ENCODE measurements around the gene WIPF3.

The WIPF3 gene

GRCh38 chr7:29852457-29852856, 46.1 kb downstream of the WIPF3 start:
- no peak for DNase-seq

- no peak for DNase-seq
Observed at GRCh38 chr7:29853072-29853471, 46.8 kb downstream of the WIPF3 start.

GRCh38 chr7:29853789-29854188, 47.5 kb downstream of the WIPF3 start:
- no peak for DNase-seq

DNA sequence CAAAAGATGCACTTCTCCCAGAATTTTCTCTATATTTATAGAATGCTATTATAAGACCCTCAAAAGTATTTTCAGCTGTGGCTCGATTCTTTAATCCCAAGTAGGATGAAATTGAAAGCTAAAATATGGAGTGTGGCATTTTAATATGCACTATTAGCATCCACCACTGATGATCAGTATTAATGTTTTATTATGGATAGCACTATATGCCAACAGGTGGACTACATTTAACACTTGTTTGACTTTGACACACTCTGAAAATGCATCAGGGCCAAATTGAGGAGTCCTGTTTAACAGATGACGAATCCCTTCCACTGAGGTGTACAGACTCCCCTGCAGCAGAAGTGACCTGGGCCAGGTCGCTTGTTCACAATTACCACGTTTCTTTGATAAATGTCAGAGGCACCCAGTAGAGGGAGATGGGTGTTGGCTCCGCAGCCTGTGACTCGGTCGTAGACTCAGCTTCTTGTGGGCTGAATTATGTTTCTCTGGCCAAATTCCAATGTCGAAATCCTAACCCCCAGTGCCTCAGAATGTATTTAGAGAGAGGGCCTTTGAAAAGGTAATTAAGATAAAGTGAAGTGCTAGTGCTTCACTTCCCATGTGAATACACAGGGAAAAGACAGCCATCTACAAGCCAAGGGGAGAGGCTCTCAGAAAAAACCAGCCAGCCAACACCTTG, 48.1 kb downstream of the WIPF3 start:
- no peak for DNase-seq

GRCh38 chr7:29857654-29858053, 51.3 kb downstream of the WIPF3 start:
- DNase-seq: no peak

GRCh38 chr7:29858191-29858951, 52.1 kb downstream of the WIPF3 start:
- no peak for DNase-seq

- no peak for DNase-seq
Observed at GRCh38 chr7:29859104-29859503, 52.8 kb downstream of the WIPF3 start.

- DNase-seq: no peak
Observed at GRCh38 chr7:29859524-29860185, 53.3 kb downstream of the WIPF3 start.

DNA sequence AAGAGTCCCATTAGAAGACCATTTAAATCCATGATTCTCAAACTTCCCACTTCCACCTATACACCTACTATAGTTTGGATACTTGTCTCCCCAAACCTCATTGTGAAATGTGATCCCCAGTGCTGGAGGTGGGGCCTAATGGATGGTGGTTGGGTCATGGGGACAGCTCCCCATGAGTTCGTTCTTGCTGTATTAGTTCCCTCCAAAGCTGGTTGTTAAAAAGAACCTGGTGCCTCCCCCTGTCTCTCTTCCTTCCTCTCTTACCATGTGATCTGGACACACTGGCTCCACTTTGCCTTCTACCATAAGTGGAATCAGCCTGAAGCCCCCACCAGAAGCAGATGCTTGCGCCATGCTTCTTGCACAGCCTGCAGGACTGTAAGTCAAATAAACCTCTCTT, 53.9 kb downstream of the WIPF3 start:
- DNase-seq: no peak

DNA sequence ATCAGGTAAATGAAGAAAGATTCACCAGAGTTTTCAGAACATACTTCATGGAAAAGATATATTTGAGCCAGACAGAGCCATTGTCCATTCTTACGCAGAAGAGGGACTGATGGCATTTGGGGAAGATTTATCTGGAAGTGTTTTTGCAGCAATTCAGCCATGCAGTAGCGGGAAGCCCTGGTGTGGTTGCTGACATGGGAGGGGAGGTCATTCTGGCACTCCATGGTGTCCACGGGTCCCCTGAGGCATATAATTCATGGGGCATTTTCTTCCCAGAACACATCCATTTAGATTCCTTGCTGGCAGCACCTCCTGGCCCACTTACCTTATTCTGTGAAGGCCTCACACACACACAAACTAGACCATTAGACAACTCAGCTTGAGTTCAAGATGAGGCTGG, 55.6 kb downstream of the WIPF3 start:
- DNase-seq: no peak

DNA sequence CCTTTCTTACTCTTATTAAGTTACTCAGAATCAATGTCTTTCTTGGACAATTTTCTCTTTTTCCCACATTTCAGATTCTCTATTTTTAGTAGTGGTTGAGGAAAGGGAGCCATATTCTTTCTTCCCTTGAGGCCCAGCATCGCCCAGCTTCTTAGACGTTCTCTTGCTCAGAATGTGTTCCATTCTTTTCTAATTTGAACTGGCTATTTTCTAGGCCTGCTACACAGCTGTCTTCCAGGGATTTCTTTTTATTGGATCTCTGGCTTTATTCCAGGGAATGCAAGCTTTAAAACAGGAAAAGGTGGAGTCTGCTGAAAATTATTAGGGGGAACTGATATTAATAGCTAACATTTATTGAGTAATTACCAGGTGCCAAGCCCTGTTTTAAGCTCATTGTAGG, 58.3 kb downstream of the WIPF3 start:
- DNase-seq: no peak

- DNase-seq: no peak
Observed at GRCh38 chr7:29865526-29865925, 59.2 kb downstream of the WIPF3 start.

GRCh38 chr7:29866490-29866930, 60.2 kb downstream of the WIPF3 start:
- DNase-seq: no peak

- DNase-seq: no peak
Observed at GRCh38 chr7:29871787-29872398, 65.6 kb downstream of the WIPF3 start.

GRCh38 chr7:29873644-29874294, 67.5 kb downstream of the WIPF3 start:
- DNase-seq: no peak

GRCh38 chr7:29875741-29876140, 69.4 kb downstream of the WIPF3 start:
- DNase-seq: no peak

DNA sequence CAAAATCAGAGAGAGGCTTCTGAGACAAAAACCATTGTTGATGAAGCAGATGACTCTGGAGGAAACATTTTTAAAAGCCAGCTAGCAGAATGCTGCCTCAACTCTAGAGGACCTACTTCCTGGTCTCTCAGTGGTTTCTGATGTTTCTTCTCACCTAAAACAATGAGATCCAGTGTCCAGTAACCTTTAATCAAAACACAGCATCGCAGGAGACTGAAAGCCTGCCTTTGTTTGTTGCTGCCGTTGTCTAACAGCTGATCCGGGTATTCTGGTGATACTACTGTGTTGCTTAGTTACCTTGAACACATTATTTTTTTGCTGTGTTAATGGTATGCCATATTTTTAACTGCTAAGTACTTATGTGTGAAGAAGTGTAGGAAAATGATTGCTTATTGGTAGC, 70.9 kb downstream of the WIPF3 start:
- DNase-seq: no peak

DNA sequence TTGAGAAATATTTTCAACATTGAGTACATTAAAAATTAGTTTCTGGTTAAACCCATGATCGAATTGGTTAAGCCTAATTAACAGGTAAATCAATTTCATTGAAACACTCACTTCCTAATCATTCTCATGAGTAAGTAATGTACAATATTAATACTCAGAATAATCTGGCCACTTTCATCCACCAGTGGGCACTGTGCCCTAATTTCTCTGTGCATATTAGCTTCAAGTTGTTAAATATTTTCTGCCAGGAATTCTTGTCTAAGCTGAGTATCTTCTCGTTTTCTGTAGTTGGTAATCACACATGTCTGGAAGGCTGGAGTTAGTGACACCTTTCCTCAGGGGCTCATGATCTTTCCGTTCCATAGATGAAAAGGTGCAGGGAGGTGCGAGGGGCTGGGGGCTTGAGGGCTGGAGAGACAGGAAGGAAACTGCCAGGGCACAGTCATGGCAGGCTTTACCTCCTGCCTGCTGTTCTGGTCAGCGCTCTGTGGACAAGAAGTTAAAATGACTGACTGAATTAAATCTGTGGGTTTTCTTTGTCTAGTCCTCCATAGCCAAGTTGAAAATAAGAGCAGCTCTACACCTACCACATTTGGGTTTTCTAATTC, 71.9 kb downstream of the WIPF3 start:
- peak; percentile 8 for DNase-seq

- no peak for DNase-seq
Observed at GRCh38 chr7:29879609-29880008, 73.3 kb downstream of the WIPF3 start.

- DNase-seq: no peak
Observed at GRCh38 chr7:29881724-29882123, 75.4 kb downstream of the WIPF3 start.

DNA sequence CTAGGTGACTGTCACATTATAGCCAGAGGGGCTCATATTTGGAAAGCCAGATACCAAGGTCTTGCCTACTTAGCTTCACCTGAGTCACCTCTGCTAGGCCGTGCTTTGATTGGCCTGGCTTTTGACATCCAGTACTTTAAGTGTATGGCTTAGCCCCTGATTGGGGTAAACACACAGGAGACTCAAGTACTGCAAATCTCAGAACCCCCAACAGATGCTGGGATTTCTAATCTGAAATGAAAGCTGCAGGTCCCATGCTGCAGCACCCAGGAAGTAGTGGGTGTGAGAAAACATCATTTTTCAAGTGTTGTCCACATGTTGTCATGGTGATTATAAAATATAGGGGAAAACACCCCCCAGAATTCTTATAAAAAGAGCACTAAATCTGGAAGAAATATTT, 76.2 kb downstream of the WIPF3 start:
- DNase-seq: no peak

All from stimulated activated CD4-positive, alpha-beta T cell treated with anti-CD3 and anti-CD28 coated beads, Interleukin-4, amount 100 ng/mL, for 24 hours (primary cell).